ENCODE measurements around the gene PLEKHG4B.
"Not testable (repeated sequence)": the region's sequence is repeated elsewhere in the genome, so short reads cannot be mapped to it uniquely, and the experiment has no call there.

- not testable (repeated sequence) for TF ChIP-seq POLR2A, CTCF (IDR thresholded peaks at IDR 0.05)
Observed at GRCh38 chr5:215256-215655, 123.3 kb downstream of the PLEKHG4B start.
